HL-60 (cell line): ENCODE measurements around the gene NKPD1.

Experiments
- DNase-seq, 2 experiments: peaks; one replicate each; pipeline ENCODE4 v3.0.0-alpha.2; 2010 to 2020; ENCODE audit warnings: low read depth in 1 of 2, low spot score in 1 of 2
- H3K27ac ChIP-seq: fragments of 250-450 bp; sonication (Bioruptor Pico); replicated peaks from 2 replicates; pipeline ENCODE4 v1.5.1; 2020; ENCODE audit warnings: mild to moderate bottlenecking, moderate library complexity
- H3K27me3 ChIP-seq: fragments of 250-450 bp; sonication (Bioruptor Pico); 2 replicates; pipeline ENCODE4 v1.5.1; 2021; ENCODE audit warnings: mild to moderate bottlenecking, moderate library complexity; ENCODE audit not compliant: insufficient read depth, poor library complexity, severe bottlenecking
- H3K4me3 ChIP-seq: replicated peaks from 2 replicates; pipeline ENCODE4 v1.5.1; 2011; ENCODE audit warnings: mild to moderate bottlenecking, control low read depth, low read length; ENCODE audit not compliant: insufficient read depth
- CTCF ChIP-seq: IDR thresholded peaks from one replicate; pipeline ENCODE4 v1.5.1; 2011; ENCODE audit warnings: low read length, control low read depth, inconsistent platforms; ENCODE audit not compliant: insufficient read depth
- GABPA ChIP-seq: IDR thresholded peaks from 2 replicates; pipeline ENCODE4 v1.6.1; 2012; ENCODE audit warnings: low read depth
- POLR2AphosphoS5 ChIP-seq: IDR thresholded peaks from 2 replicates; pipeline ENCODE4 v1.6.1; 2012; ENCODE audit warnings: low read depth
- REST ChIP-seq: IDR thresholded peaks from 2 replicates; pipeline ENCODE4 v1.6.1; 2012; ENCODE audit warnings: low read depth; ENCODE audit not compliant: insufficient replicate concordance
- SPI1 ChIP-seq: IDR thresholded peaks from 2 replicates; pipeline ENCODE4 v1.6.1; 2012; ENCODE audit warnings: low read depth, mild to moderate bottlenecking, borderline replicate concordance

The NKPD1 gene

GRCh38 chr19:45126654-45127053 lies 34.1 kb downstream of the NKPD1 start:
- H3K4me3 ChIP-seq = no peak overlapping the region
- no peak for DNase-seq
- no peaks in the 10 kb centered on the region for H3K27me3 ChIP-seq
- TF ChIP-seq GABPA (no peak), POLR2AphosphoS5 (no peak), REST (no peak), CTCF (no peak), SPI1 (no peak)
- H3K27ac ChIP-seq = no peak overlapping the region

- Histone ChIP-seq H3K27me3 (no peaks in the 10 kb centered on the region), H3K27ac (no peak overlapping the region), H3K4me3 (no peak overlapping the region)
- DNase-seq = peak; percentile 54 to 76
- no peak for TF ChIP-seq SPI1
- TF ChIP-seq CTCF = peak; percentile 92
These were observed 34.7 kb downstream of the NKPD1 start for GRCh38 chr19:45125975-45126493.

- Histone ChIP-seq H3K27ac (no peak overlapping the region), H3K27me3 (no peaks in the 10 kb centered on the region), H3K4me3 (no peak overlapping the region)
- TF ChIP-seq CTCF = no peak
- no peak for TF ChIP-seq SPI1
- no peak for TF ChIP-seq POLR2AphosphoS5
- TF ChIP-seq GABPA = no peak
- no peak for DNase-seq
These were observed 35.4 kb downstream of the NKPD1 start for GRCh38 chr19:45125360-45125759.

- H3K27me3 ChIP-seq = no peaks in the 10 kb centered on the region
- no peak overlapping the region for H3K4me3 ChIP-seq
- H3K27ac ChIP-seq = no peak overlapping the region
- TF ChIP-seq POLR2AphosphoS5 (no peak), SPI1 (no peak), GABPA (no peak), CTCF (no peak), REST (no peak)
- DNase-seq = no peak
These were observed 36.8 kb downstream of the NKPD1 start for GRCh38 chr19:45124021-45124420.
